Measurements from ENCODE around the gene MSRB1. TPM values are rescaled to one million over a fixed set of nuclear protein-coding genes. Genes with fewer than 3 reads are reported as not detected.

The MSRB1 gene
- total RNA-seq, 3 donors from 2014 or later = 34.8 to 46.3 (median 40.5) TPM

DNA sequence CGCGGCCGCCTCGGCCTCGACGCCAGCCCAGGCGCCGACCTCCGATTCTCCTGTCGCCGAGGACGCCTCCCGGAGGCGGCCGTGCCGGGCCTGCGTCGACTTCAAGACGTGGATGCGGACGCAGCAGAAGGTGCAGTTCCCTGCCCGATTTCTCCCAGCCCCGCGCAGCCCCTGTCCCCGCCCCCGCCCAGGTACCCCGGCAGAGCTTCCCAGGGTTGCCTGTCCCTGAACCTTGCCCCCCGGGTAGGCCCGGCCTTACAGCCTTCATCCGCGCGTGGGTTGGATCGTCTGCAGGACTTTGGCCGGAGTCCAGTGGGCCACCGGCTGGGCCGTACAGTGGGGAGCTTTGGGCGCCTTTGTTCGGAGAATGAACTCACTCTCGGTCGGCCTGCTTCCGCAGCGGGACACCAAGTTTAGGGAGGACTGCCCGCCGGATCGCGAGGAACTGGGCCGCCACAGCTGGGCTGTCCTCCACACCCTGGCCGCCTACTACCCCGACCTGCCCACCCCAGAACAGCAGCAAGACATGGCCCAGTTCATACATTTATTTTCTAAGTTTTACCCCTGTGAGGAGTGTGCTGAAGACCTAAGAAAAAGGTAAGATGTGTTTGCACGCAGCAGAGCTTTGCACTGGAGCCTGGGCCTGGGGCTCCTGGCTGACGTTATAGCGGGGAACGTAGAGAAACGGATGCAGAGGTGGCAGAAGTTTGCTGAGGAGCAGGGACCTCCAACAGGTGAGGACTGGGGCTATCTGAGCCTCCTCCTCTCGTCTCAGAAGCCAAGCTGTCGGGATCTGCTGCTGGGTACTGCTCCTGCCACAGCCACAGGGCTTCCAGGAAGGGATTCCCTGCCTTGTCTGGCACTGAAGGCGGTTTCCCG lies 41.6 kb upstream of the MSRB1 start:
- TF ChIP-seq, protein P1, sequence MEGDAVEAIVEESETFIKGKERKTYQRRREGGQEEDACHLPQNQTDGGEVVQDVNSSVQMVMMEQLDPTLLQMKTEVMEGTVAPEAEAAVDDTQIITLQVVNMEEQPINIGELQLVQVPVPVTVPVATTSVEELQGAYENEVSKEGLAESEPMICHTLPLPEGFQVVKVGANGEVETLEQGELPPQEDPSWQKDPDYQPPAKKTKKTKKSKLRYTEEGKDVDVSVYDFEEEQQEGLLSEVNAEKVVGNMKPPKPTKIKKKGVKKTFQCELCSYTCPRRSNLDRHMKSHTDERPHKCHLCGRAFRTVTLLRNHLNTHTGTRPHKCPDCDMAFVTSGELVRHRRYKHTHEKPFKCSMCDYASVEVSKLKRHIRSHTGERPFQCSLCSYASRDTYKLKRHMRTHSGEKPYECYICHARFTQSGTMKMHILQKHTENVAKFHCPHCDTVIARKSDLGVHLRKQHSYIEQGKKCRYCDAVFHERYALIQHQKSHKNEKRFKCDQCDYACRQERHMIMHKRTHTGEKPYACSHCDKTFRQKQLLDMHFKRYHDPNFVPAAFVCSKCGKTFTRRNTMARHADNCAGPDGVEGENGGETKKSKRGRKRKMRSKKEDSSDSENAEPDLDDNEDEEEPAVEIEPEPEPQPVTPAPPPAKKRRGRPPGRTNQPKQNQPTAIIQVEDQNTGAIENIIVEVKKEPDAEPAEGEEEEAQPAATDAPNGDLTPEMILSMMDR (IDR thresholded peaks at IDR 0.05) = no peak
- H3K36me3 ChIP-seq (ENCODE audit: low read depth) = no peaks in the 10 kb centered on the region
- peak overlapping the region; percentile 83 for H3K4me3 ChIP-seq
- no peaks in the 10 kb centered on the region for H3K9me3 ChIP-seq
- intact Hi-C loops (cut with DNase I, micrococcal nuclease) = no loop called here
- H3K4me1 ChIP-seq (ENCODE audit: low read depth) = peaks cover 59% of the 10 kb centered on the region
- DNase-seq (peak in 2 of 3 donors; percentile 65 to 77), ATAC-seq (peak; percentile 1)

DNA sequence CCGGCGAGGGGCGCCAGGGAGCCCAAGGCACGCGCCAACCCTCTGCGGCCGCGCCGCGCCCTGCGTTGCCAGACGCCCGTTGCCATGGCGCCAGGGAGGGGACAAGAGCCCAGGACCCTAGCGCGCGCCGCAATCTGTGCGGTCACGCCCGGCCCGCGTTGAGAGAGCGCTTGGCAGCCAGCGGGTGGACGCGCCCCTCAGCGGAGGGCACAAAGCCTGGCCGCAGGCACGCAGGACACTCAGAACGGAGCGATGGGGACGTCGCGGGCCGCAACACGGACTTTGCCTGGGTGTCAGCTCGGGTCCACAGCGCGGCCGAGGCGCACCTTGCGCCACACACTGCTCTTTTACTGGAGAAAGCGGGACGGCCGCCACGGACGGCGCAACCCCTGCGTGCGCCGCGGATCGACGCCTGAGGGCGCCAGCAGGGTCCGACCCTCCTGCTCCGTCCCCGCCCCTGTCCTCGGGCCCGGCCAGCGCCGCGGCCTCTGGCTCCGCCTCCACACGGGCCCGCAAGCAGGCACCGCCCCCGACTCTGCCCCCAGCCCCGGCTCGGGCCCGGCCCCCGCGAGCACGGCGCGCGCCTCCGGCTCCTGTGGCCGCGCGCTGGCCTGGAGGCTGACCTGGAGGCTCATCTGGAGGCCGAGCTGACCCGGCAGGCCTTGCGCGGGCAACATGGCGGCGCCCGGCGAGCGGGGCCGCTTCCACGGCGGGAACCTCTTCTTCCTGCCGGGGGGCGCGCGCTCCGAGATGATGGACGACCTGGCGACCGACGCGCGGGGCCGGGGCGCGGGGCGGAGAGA lies 40.7 kb upstream of the MSRB1 start, which contains the start of gene GFER:
Gene GFER (plus strand): TSS at position 650 of the 803 bp plus-strand sequence. CDS start 26 bp downstream, at position 676.
- TF ChIP-seq, protein P1 (IDR thresholded peaks at IDR 0.05) = no peak
- Histone ChIP-seq H3K36me3 (ENCODE audit: low read depth) (no peaks in the 10 kb centered on the region), H3K4me1 (ENCODE audit: low read depth) (peaks cover 55% of the 10 kb centered on the region), H3K9me3 (no peaks in the 10 kb centered on the region), H3K4me3 (peak within 1 kb of the TSS; percentile 83)
- intact Hi-C loops (cut with DNase I, micrococcal nuclease) = no loop called here
- peak; percentile 66 for ATAC-seq
- peak; percentile 89 to 96 (median 93) for DNase-seq

DNA sequence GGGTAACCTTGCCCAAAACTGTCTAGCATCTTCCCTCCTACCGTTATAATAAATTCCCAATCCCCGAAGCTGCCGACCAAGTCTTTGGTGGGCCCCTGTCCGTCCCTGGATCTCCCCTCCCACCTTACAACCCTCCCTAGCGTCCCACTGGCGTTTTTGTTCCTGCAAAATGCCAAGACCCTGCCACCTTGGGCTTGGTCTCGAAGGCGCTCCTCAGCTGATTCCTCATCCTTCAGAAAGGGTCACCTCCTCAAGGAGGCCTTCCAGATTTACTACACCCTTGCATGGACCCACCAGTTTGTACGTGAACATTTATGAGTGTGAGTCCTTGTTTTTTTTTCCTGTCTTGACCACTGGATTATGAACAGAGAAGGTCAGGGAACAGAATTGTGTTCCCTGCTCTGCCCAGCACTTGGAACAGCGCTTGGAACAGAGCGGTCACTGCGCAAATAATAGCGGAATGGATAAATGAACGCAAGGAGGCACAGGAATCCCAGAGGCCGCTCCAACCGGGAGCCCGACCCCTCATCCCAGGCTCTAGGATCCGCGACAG lies 40.1 kb upstream of the MSRB1 start:
- H3K4me1 ChIP-seq (ENCODE audit: low read depth) = peaks cover 56% of the 10 kb centered on the region
- no peak for ATAC-seq
- TF ChIP-seq, protein P1 (IDR thresholded peaks at IDR 0.05) = no peak
- DNase-seq = no peak
- intact Hi-C loops (cut with DNase I, micrococcal nuclease) = no loop called here
- H3K36me3 ChIP-seq (ENCODE audit: low read depth) = no peaks in the 10 kb centered on the region
- no peak overlapping the region for H3K4me3 ChIP-seq
- no peaks in the 10 kb centered on the region for H3K9me3 ChIP-seq

DNA sequence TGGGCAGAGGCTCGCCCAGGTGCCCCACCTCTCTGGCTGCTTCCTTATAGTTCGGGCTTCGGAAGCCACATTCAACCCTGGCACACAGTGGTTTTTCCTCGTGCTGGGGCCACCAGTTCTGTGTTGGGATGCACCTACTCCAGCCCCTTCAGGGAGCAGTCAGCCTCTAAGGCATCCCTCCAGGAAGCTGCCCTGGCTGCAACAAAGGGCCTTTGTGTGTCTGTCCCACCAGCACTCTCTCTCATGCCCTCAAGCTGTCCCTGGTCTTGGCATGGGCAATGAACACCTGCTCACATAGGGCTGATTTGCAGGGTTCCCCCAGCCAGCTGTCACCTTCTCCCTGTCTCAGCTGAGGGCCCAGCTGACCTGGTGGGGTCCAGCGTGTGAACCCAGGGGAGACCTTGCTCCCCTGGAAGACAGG lies 39.0 kb upstream of the MSRB1 start:
- peaks cover 56% of the 10 kb centered on the region for H3K4me1 ChIP-seq (ENCODE audit: low read depth)
- no peaks in the 10 kb centered on the region for H3K36me3 ChIP-seq (ENCODE audit: low read depth)
- ATAC-seq (peak; percentile 38), DNase-seq (peak; percentile 82 to 83 (median 82))
- H3K4me3 ChIP-seq = no peak overlapping the region
- no peaks in the 10 kb centered on the region for H3K9me3 ChIP-seq
- intact Hi-C loops (cut with DNase I, micrococcal nuclease) = no loop called here
- TF ChIP-seq, protein P1 (IDR thresholded peaks at IDR 0.05) = no peak

DNA sequence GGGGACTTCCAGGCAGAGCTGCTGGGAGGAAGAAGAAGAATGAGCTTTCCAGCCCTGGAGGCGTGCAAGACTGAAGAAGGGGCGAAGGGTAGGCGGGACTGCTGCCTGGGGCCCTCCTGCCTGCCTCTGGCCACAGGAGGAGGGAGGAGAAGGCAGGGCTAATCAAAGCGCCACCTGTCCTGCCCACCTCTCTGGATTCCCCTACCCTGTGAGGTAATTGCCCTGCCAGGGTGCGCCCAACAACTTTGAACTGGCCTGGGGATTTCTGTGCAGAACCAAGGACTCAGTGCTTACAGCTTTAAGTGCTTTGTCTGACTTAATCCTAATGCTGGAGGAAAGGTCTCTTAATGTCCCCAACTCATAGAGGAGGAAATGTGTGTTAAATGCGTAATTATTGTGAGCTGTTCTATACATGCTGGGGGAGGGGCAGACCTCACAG lies 38.4 kb upstream of the MSRB1 start, which contains the start of gene NOXO1:
Gene NOXO1 (minus strand): TSS at position 72 of the 439 bp plus-strand sequence. CDS start 290 bp downstream, outside the sequence.
- no peak within 1 kb of the TSS for H3K4me3 ChIP-seq
- intact Hi-C loops (cut with DNase I, micrococcal nuclease) = no loop called here
- H3K9me3 ChIP-seq = no peaks in the 10 kb centered on the region
- DNase-seq (peak; percentile 79 to 84 (median 81)), ATAC-seq (peak; percentile 41)
- peaks cover 56% of the 10 kb centered on the region for H3K4me1 ChIP-seq (ENCODE audit: low read depth)
- H3K36me3 ChIP-seq (ENCODE audit: low read depth) = no peaks in the 10 kb centered on the region
- TF ChIP-seq, protein P1 (IDR thresholded peaks at IDR 0.05) = no peak
